ENCODE results near the gene MIER3. TPM values are rescaled to one million over a fixed set of nuclear protein-coding genes. Genes with fewer than 3 reads are reported as not detected.

The MIER3 gene
- total and polyA plus RNA-seq, 9 of the 15 experiments (the other 6 are each of a cell fraction or from before 2014, with no cell fraction given) = 4.1 to 29.3 (median 13.0) TPM

GRCh38 chr5:56983593-56984361 lies 31.9 kb upstream of the MIER3 start (continued):
- TF ChIP-seq ZNF79 (CRISPR knock-in tag; IDR thresholded peaks at IDR 0.05; ENCODE audit: low read depth) (0 out of 2 replicates have a peak, but pooled peaks have one; percentile 41), FOXM1 (IDR thresholded peaks at IDR 0.05; ENCODE audit: low read depth) (peak; percentile 85), FOXM1 (CRISPR knock-in tag; IDR thresholded peaks at IDR 0.05; ENCODE audit: low read depth) (no peak), ZNF354B (CRISPR knock-in tag; IDR thresholded peaks at IDR 0.05) (peak; percentile 63), NFIC (IDR thresholded peaks at IDR 0.05) (peak; percentile 87), MBD2 (IDR thresholded peaks at IDR 0.05; ENCODE audit: borderline replicate concordance, low read depth) (no peak), RNF2 (IDR thresholded peaks at IDR 0.05) (0 out of 2 replicates have a peak, but pooled peaks have one; percentile 28), ZEB2 (IDR thresholded peaks at IDR 0.05) (0 out of 2 replicates have a peak, but pooled peaks have one; percentile 40), LCOR (CRISPR knock-in tag; IDR thresholded peaks at IDR 0.05) (peak; percentile 69; the same call in 1 of the 2 replicates), KLF1 (tag; IDR thresholded peaks at IDR 0.05) (no peak), HEY1 (CRISPR knock-in tag; IDR thresholded peaks at IDR 0.05; ENCODE audit: borderline replicate concordance) (peak; percentile 79; the same call in 1 of the 2 replicates), ATF1 (CRISPR knock-in tag; IDR thresholded peaks at IDR 0.05) (no peak), ATF1 (tag; IDR thresholded peaks at IDR 0.05) (peak; percentile 55), ZNF699 (CRISPR knock-in tag; IDR thresholded peaks at IDR 0.05; ENCODE audit: insufficient replicate concordance) (no peak), SMAD3 (CRISPR knock-in tag; conservative IDR thresholded peaks at IDR 0.05) (peak; percentile 78), TCF3 (CRISPR knock-in tag; IDR thresholded peaks at IDR 0.05) (peak; percentile 89), ZNF311 (CRISPR knock-in tag; IDR thresholded peaks at IDR 0.05) (peak; percentile 87), CCNT2 (IDR thresholded peaks at IDR 0.05; ENCODE audit: borderline replicate concordance, extremely low read depth, insufficient read length, low read depth, low read length) (peak; percentile 75)
- TF ChIP-seq, protein P1, sequence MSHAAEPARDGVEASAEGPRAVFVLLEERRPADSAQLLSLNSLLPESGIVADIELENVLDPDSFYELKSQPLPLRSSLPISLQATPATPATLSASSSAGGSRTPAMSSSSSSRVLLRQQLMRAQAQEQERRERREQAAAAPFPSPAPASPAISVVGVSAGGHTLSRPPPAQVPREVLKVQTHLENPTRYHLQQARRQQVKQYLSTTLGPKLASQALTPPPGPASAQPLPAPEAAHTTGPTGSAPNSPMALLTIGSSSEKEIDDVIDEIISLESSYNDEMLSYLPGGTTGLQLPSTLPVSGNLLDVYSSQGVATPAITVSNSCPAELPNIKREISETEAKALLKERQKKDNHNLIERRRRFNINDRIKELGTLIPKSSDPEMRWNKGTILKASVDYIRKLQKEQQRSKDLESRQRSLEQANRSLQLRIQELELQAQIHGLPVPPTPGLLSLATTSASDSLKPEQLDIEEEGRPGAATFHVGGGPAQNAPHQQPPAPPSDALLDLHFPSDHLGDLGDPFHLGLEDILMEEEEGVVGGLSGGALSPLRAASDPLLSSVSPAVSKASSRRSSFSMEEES (CRISPR knock-in tag; IDR thresholded peaks at IDR 0.05) = no peak
- TF ChIP-seq, protein P2, sequence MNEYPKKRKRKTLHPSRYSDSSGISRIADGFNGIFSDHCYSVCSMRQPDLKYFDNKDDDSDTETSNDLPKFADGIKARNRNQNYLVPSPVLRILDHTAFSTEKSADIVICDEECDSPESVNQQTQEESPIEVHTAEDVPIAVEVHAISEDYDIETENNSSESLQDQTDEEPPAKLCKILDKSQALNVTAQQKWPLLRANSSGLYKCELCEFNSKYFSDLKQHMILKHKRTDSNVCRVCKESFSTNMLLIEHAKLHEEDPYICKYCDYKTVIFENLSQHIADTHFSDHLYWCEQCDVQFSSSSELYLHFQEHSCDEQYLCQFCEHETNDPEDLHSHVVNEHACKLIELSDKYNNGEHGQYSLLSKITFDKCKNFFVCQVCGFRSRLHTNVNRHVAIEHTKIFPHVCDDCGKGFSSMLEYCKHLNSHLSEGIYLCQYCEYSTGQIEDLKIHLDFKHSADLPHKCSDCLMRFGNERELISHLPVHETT (CRISPR knock-in tag; conservative IDR thresholded peaks at IDR 0.05 in 1 of 2, IDR thresholded peaks at IDR 0.05 in 1 of 2) = peak in 1 of 2 experiments; percentile 65; a peak in 1 of 4 replicates
- TF ChIP-seq, protein P3, sequence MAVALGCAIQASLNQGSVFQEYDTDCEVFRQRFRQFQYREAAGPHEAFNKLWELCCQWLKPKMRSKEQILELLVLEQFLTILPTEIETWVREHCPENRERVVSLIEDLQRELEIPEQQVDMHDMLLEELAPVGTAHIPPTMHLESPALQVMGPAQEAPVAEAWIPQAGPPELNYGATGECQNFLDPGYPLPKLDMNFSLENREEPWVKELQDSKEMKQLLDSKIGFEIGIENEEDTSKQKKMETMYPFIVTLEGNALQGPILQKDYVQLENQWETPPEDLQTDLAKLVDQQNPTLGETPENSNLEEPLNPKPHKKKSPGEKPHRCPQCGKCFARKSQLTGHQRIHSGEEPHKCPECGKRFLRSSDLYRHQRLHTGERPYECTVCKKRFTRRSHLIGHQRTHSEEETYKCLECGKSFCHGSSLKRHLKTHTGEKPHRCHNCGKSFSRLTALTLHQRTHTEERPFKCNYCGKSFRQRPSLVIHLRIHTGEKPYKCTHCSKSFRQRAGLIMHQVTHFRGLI (CRISPR knock-in tag; IDR thresholded peaks at IDR 0.05) = 0 out of 2 replicates have a peak, but pooled peaks have one; percentile 69
- TF ChIP-seq, protein P4, sequence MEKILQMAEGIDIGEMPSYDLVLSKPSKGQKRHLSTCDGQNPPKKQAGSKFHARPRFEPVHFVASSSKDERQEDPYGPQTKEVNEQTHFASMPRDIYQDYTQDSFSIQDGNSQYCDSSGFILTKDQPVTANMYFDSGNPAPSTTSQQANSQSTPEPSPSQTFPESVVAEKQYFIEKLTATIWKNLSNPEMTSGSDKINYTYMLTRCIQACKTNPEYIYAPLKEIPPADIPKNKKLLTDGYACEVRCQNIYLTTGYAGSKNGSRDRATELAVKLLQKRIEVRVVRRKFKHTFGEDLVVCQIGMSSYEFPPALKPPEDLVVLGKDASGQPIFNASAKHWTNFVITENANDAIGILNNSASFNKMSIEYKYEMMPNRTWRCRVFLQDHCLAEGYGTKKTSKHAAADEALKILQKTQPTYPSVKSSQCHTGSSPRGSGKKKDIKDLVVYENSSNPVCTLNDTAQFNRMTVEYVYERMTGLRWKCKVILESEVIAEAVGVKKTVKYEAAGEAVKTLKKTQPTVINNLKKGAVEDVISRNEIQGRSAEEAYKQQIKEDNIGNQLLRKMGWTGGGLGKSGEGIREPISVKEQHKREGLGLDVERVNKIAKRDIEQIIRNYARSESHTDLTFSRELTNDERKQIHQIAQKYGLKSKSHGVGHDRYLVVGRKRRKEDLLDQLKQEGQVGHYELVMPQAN (IDR thresholded peaks at IDR 0.05; ENCODE audit: borderline replicate concordance) = no peak
